Measurements from ENCODE around the gene UPB1.
A peak's percentile ranks its signal among the peaks of the same experiment; 100 is the strongest.
"Not testable (repeated sequence)": the region's sequence is repeated elsewhere in the genome, so short reads cannot be mapped to it uniquely, and the experiment has no call there.

UPB1 gene

GRCh38 chr22:24550028-24550901, 55.1 kb downstream of the UPB1 start:
- peak in 3 of 42 donors; percentile 12 to 48 (median 45) for DNase-seq
- intact Hi-C loops (cut with DNase I), result loop anchor here (10.0 kb wide), 2 partner anchors 205 to 275 kb away; partner anchors contain the start of gene SPECC1L

- intact Hi-C loops (cut with DNase I), result loop anchor here (10.0 kb wide), 2 partner anchors 204 to 276 kb away; partner anchors contain the start of gene SPECC1L
- no peak for DNase-seq
Observed at GRCh38 chr22:24550902-24551435, 55.8 kb downstream of the UPB1 start.

- intact Hi-C loops (cut with DNase I), result loop anchor here (10.0 kb wide), 2 partner anchors 202 to 278 kb away; partner anchors contain the start of gene SPECC1L
- not testable (repeated sequence) for DNase-seq
Observed at GRCh38 chr22:24552503-24553286, 57.6 kb downstream of the UPB1 start.

- DNase-seq, result peak in 1 of 42 donors; percentile 19
- intact Hi-C loops (cut with DNase I), result loop anchor here (10.0 kb wide), 2 partner anchors 201 to 279 kb away; partner anchors contain the start of gene SPECC1L
Observed at GRCh38 chr22:24553597-24554312, 58.6 kb downstream of the UPB1 start.

- intact Hi-C loops (cut with DNase I), result loop anchor here (10.0 kb wide), 2 partner anchors 200 to 280 kb away; partner anchors contain the start of gene SPECC1L
Observed at GRCh38 chr22:24554313-24555164, 59.4 kb downstream of the UPB1 start, which contains the start of gene GUCD1. Gene GUCD1, minus strand, starts transcription at chr22:24555138. Its CDS starts 147 bp downstream, at chr22:24554991.

GRCh38 chr22:24555165-24556039, 60.3 kb downstream of the UPB1 start, which contains the start of gene SNRPD3:
Gene SNRPD3, plus strand, starts transcription at chr22:24555999. Its CDS starts 1,676 bp downstream, at chr22:24557675.
- peak; percentile 98 to 100 (median 99) for DNase-seq
- intact Hi-C loops (cut with DNase I), result loop anchor here (10.0 kb wide), 2 partner anchors 199 to 281 kb away; partner anchors contain the start of gene SPECC1L

More at GRCh38 chr22:24554313-24555164, 59.4 kb downstream of the UPB1 start, which contains the start of gene GUCD1:
- peak in 14 of 42 donors; percentile 5 to 46 (median 17) for DNase-seq

- intact Hi-C loops (cut with DNase I), result loop anchor here (10.0 kb wide), 2 partner anchors 195 to 285 kb away; partner anchors contain the start of gene SPECC1L
- no peak for DNase-seq
Observed at GRCh38 chr22:24559471-24559870, 64.3 kb downstream of the UPB1 start.

GRCh38 chr22:24563246-24563645, 68.1 kb downstream of the UPB1 start:
- no peak for DNase-seq
- intact Hi-C loops (cut with DNase I), result no loop called here

GRCh38 chr22:24564376-24565058, 69.4 kb downstream of the UPB1 start:
- peak in 1 of 42 donors; percentile 21 for DNase-seq
- intact Hi-C loops (cut with DNase I), result no loop called here

- intact Hi-C loops (cut with DNase I), result no loop called here
- DNase-seq, result peak in 1 of 42 donors; percentile 1
Observed at GRCh38 chr22:24565077-24565476, 69.9 kb downstream of the UPB1 start.

GRCh38 chr22:24566899-24567511, 71.9 kb downstream of the UPB1 start:
- peak in 1 of 42 donors; percentile 3 for DNase-seq

GRCh38 chr22:24567668-24568067, 72.5 kb downstream of the UPB1 start:
- intact Hi-C loops (cut with DNase I), result no loop called here
- peak in 1 of 42 donors; percentile 3 for DNase-seq

More at GRCh38 chr22:24566899-24567511, 71.9 kb downstream of the UPB1 start:
- intact Hi-C loops (cut with DNase I), result no loop called here

GRCh38 chr22:24571266-24571665, 76.1 kb downstream of the UPB1 start:
- DNase-seq, result peak in 1 of 42 donors; percentile 9
- intact Hi-C loops (cut with DNase I), result no loop called here

GRCh38 chr22:24576778-24577177, 81.6 kb downstream of the UPB1 start:
- DNase-seq, result no peak
- intact Hi-C loops (cut with DNase I), result no loop called here
